Measurements from ENCODE around the gene MRPL50.

The MRPL50 gene

GRCh38 chr9:101432171-101432570 is 33.8 kb upstream of the MRPL50 start (continued):
- no peak for TF ChIP-seq SNAI2 (CRISPR knock-in tag; IDR thresholded peaks at IDR 0.05)
- TF ChIP-seq ZFP30 (CRISPR knock-in tag; IDR thresholded peaks at IDR 0.05) = no peak

- no peak for ATAC-seq
- TF ChIP-seq PATZ1 (CRISPR knock-in tag; IDR thresholded peaks at IDR 0.05; ENCODE audit: borderline replicate concordance) (no peak), GLIS3 (CRISPR knock-in tag; IDR thresholded peaks at IDR 0.05) (no peak), RARB (CRISPR knock-in tag; IDR thresholded peaks at IDR 0.05) (no peak), ESRRG (CRISPR knock-in tag; IDR thresholded peaks at IDR 0.05) (no peak), POU6F1 (CRISPR knock-in tag; IDR thresholded peaks at IDR 0.05; ENCODE audit: borderline replicate concordance, low read depth) (no peak), ZNF8 (CRISPR knock-in tag; IDR thresholded peaks at IDR 0.05) (no peak), CREB5 (CRISPR knock-in tag; IDR thresholded peaks at IDR 0.05; ENCODE audit: low read depth) (no peak), ARNTL (CRISPR knock-in tag; IDR thresholded peaks at IDR 0.05; ENCODE audit: borderline replicate concordance, low read depth) (no peak), TOX (CRISPR knock-in tag; IDR thresholded peaks at IDR 0.05; ENCODE audit: borderline replicate concordance) (no peak)
These were observed 31.3 kb upstream of the MRPL50 start for GRCh38 chr9:101429736-101430135.

DNA sequence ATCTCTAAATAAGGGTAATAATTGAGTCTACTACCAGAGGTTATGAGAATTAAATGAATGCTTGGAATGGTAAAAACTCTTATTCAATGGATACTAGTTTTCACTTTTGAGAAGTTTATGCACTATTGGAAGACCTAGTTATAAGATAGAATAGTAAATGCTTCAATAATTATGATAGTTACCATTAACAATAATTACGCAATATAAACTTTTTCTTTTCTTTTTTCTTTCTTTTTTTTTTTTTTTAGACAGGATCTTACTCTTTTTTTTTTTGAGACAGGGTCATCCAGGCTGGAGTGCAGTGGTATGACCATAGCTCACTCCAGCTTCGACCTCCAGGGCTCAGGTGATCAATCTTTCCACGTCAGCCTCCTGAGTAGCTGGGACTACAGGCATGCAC is 30.5 kb upstream of the MRPL50 start:
- ATAC-seq = no peak

DNA sequence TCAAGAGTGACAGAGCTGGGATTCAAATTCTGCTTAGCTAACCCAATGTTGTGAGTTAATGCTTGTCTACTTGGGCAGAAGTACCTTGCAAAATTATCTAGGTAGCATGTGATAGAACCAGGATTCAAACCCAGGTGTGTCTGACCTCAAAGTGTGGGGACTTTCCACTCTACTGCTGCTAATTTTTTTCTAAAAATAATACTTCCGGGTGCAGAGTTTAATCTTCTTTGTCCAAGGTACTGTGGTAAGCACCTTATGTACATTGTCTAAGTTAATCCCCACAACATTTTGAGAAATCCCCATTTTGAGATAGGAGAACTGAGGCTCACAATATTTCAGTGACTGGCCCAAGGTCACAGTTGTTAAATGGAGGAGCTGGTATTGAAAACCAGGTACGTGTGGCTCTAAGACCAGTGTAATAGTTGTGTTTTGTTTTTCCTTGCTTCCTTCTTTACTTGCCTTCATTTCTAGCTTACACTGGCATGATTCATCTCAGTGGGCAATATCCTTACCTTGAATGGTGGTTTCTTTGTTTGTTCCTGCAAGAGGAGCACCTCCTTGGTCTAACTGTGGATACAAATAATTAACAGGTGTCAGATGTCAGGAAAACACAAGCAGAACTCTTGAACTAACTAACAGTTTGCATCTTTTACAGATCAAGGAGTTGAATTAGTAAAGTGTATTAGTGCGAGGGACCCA is 29.7 kb upstream of the MRPL50 start:
- TF ChIP-seq SNAI2 (CRISPR knock-in tag; IDR thresholded peaks at IDR 0.05) (no peak), OSR1 (CRISPR knock-in tag; IDR thresholded peaks at IDR 0.05) (no peak), ZNF70 (CRISPR knock-in tag; IDR thresholded peaks at IDR 0.05) (no peak), CSRNP3 (CRISPR knock-in tag; IDR thresholded peaks at IDR 0.05) (no peak), CREB5 (CRISPR knock-in tag; IDR thresholded peaks at IDR 0.05; ENCODE audit: low read depth) (no peak), BACH2 (CRISPR knock-in tag; IDR thresholded peaks at IDR 0.05; ENCODE audit: borderline replicate concordance) (no peak), ZC3H10 (CRISPR knock-in tag; IDR thresholded peaks at IDR 0.05) (no peak), ZNF565 (CRISPR knock-in tag; conservative IDR thresholded peaks at IDR 0.05; ENCODE audit: low read depth) (no peak), PPARA (CRISPR knock-in tag; IDR thresholded peaks at IDR 0.05; ENCODE audit: borderline replicate concordance) (no peak), TCF4 (CRISPR knock-in tag; IDR thresholded peaks at IDR 0.05; ENCODE audit: borderline replicate concordance) (no peak), ESRRG (CRISPR knock-in tag; IDR thresholded peaks at IDR 0.05) (no peak), ZFP3 (CRISPR knock-in tag; IDR thresholded peaks at IDR 0.05) (no peak), ZNF8 (CRISPR knock-in tag; IDR thresholded peaks at IDR 0.05) (no peak)
- no peak for ATAC-seq

More for the DNA sequence above, 30.5 kb upstream of the MRPL50 start:
- TF ChIP-seq TOX (CRISPR knock-in tag; IDR thresholded peaks at IDR 0.05; ENCODE audit: borderline replicate concordance) = no peak

Measured in SK-N-SH treated with all-trans-retinoic acid at 6 μM for 48 hours (cell line).